Uterus (tissue), 4 donors: ENCODE results near the gene HDDC3. TPM values are rescaled to one million over a fixed set of nuclear protein-coding genes. Genes with fewer than 3 reads are reported as not detected.
"Not testable (repeated sequence)": the region's sequence is repeated elsewhere in the genome, so short reads cannot be mapped to it uniquely, and the experiment has no call there.

ENCODE experiments used
- DNase-seq, 2 donors: peaks; one replicate each; pipeline ENCODE4 v3.0.0-alpha.2; 2019 to 2020
- H3K27ac ChIP-seq, 2 donors: fragments of 200-600 bp; sonication (generic); 1 replicate in 1 of 2; 2 replicates in 1 of 2; pipeline ENCODE4 v1.5.1; 2016 to 2018
- H3K27me3 ChIP-seq, 2 donors: fragments of 200-600 bp; sonication (generic); one replicate each; pipeline ENCODE4 v1.5.1; 2018 to 2019; ENCODE audit warnings: control low read depth in 1 of 2
- H3K36me3 ChIP-seq, 2 donors: fragments of 200-600 bp; sonication (generic); one replicate each; pipeline ENCODE4 v1.5.1; 2019; ENCODE audit warnings: control low read depth in 1 of 2
- H3K4me1 ChIP-seq, 2 donors: fragments of 200-600 bp; sonication (generic); one replicate each; pipeline ENCODE4 v1.5.1; 2018 to 2019; ENCODE audit warnings: control low read depth in 1 of 2
- H3K4me3 ChIP-seq, 2 donors: fragments of 200-600 bp; sonication (generic); 1 replicate in 1 of 2; 2 replicates in 1 of 2; pipeline ENCODE4 v1.5.1; 2018 to 2019; ENCODE audit warnings: mild to moderate bottlenecking in 1 of 2
- H3K9me3 ChIP-seq, 2 donors: fragments of 200-600 bp; sonication (generic); one replicate each; pipeline ENCODE4 v1.5.1; 2019; ENCODE audit warnings: control low read depth in 1 of 2
- POLR2A ChIP-seq, 2 donors: fragments of 450-650 bp; IDR thresholded peaks; one replicate each; pipeline ENCODE4 v1.6.1; 2016; ENCODE audit warnings: antibody characterized with exemption in 2 of 2, mild to moderate bottlenecking in 1 of 2, moderate library complexity in 1 of 2
- intact Hi-C: fragments of 100-400 bp; cut with DNase I; formaldehyde crosslinking; loops from one replicate; pipeline ENCODE4 v1.15.1; 2023; ENCODE audit warnings: low total_unique reads
- total RNA-seq, 4 donors: library from RNA; depleted of rRNA in 3 of 4; stranded (reverse); fragments of >200 nt in 3 of 4; gene quantifications; one replicate each; pipeline versions ENCODE4 v1.1.0 to v1.2.4, GENCODE V29; 2014 to 2023
- TF ChIP-seq, protein P1 (sequence below), 4 experiments: fragments of 200-600 bp in 2 of 4; fragments of 450-650 bp in 2 of 4; sonication (generic) in 2 of 4; IDR thresholded peaks; one replicate each; pipeline ENCODE4 v1.5.1; 2016 to 2019; ENCODE audit warnings: antibody characterized with exemption in 4 of 4, mild to moderate bottlenecking in 2 of 4, moderate library complexity in 1 of 4
- donor health status: DM: yes; HTN: yes; CAD: no.

Gene HDDC3
- total RNA-seq, 4 donors from 2014 or later: 0.59 to 14.0 (median 7.2) TPM

- Histone ChIP-seq H3K4me3 (peak overlapping the region in 1 of 2 donors; percentile 76), H3K9me3 (no peaks in the 10 kb centered on the region), H3K27me3 (no peaks in the 10 kb centered on the region), H3K27ac (peak overlapping the region; percentile 85 to 89), H3K36me3 (no peaks in the 10 kb centered on the region), H3K4me1 (peaks cover 0 to 12% of the 10 kb centered on the region in 2 donors)
- TF ChIP-seq, protein P1, sequence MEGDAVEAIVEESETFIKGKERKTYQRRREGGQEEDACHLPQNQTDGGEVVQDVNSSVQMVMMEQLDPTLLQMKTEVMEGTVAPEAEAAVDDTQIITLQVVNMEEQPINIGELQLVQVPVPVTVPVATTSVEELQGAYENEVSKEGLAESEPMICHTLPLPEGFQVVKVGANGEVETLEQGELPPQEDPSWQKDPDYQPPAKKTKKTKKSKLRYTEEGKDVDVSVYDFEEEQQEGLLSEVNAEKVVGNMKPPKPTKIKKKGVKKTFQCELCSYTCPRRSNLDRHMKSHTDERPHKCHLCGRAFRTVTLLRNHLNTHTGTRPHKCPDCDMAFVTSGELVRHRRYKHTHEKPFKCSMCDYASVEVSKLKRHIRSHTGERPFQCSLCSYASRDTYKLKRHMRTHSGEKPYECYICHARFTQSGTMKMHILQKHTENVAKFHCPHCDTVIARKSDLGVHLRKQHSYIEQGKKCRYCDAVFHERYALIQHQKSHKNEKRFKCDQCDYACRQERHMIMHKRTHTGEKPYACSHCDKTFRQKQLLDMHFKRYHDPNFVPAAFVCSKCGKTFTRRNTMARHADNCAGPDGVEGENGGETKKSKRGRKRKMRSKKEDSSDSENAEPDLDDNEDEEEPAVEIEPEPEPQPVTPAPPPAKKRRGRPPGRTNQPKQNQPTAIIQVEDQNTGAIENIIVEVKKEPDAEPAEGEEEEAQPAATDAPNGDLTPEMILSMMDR (IDR thresholded peaks at IDR 0.05): no peak
- TF ChIP-seq POLR2A (IDR thresholded peaks at IDR 0.05): no peak
- no peak for DNase-seq
- intact Hi-C loops: no loop called here
These were observed 848 bp downstream of the HDDC3 start for GRCh38 chr15:90931575-90931827.

DNA sequence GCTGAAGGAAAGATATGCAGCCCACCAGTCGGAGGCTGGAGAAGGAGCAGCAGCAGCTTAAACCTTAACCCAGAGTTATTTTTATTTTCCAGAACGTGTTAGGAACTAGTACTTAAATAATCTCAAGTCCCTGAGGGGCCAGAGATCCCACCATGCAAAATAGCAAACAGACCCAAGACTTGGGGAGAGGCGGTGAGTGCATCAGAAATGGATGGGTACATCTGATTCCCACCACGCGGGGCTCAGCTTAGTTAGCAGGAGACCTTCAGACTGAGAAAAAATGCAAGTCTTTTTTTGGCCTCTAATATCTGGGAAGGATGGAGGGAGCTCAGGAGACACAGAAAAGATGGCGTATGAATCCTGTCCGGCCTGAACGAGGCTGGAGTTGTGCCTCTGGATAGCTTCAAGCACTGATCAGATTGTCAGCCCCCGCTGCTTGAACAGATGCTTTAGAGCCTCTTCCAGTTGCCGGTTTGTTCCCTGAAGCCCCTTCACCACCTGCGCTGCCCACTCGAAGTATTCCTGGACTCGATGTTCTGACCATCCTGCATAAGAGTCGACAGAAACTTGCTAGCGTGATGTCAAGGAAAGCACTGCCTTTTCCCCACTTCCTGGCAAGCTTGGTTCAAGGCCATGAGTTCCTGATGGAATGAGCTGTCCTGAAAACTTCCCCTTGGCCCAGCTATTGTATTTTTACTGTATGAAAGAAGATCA, 1.3 kb downstream of the HDDC3 start:
- Histone ChIP-seq H3K27ac (peak overlapping the region; percentile 85 to 89), H3K4me3 (peak overlapping the region; percentile 47 to 52), H3K36me3 (no peaks in the 10 kb centered on the region), H3K27me3 (no peaks in the 10 kb centered on the region), H3K4me1 (peaks cover 0 to 12% of the 10 kb centered on the region in 2 donors), H3K9me3 (no peaks in the 10 kb centered on the region)
- intact Hi-C loops: no loop called here
- DNase-seq: no peak
- TF ChIP-seq, protein P1 (IDR thresholded peaks at IDR 0.05): no peak
- no peak for TF ChIP-seq POLR2A (IDR thresholded peaks at IDR 0.05)

GRCh38 chr15:90929246-90930019, 2.9 kb downstream of the HDDC3 start:
- no peak for DNase-seq
- TF ChIP-seq, protein P1 (IDR thresholded peaks at IDR 0.05): no peak
- no peak for TF ChIP-seq POLR2A (IDR thresholded peaks at IDR 0.05)
- peaks cover 0 to 12% of the 10 kb centered on the region in 2 donors for H3K4me1 ChIP-seq
- no peaks in the 10 kb centered on the region for H3K9me3 ChIP-seq
- H3K36me3 ChIP-seq: no peaks in the 10 kb centered on the region
- peak overlapping the region; percentile 47 to 52 for H3K4me3 ChIP-seq
- intact Hi-C loops: no loop called here
- H3K27me3 ChIP-seq: no peaks in the 10 kb centered on the region
- H3K27ac ChIP-seq: peak overlapping the region; percentile 85 to 89

GRCh38 chr15:90928106-90928505, 4.2 kb downstream of the HDDC3 start:
- H3K27me3 ChIP-seq, H3K4me3 ChIP-seq, H3K27ac ChIP-seq, H3K36me3 ChIP-seq, intact Hi-C loops, H3K9me3 ChIP-seq, DNase-seq: not testable (repeated sequence)
- peaks cover 0 to 12% of the 10 kb centered on the region in 2 donors for H3K4me1 ChIP-seq

GRCh38 chr15:90926766-90927165, 5.6 kb downstream of the HDDC3 start:
- H3K36me3 ChIP-seq: not testable (repeated sequence)

GRCh38 chr15:90924375-90924774, 8.0 kb downstream of the HDDC3 start:
- intact Hi-C loops: no loop called here
- no peak for TF ChIP-seq POLR2A (IDR thresholded peaks at IDR 0.05)
- TF ChIP-seq, protein P1 (IDR thresholded peaks at IDR 0.05): no peak
- H3K9me3 ChIP-seq: no peaks in the 10 kb centered on the region
- no peaks in the 10 kb centered on the region for H3K27me3 ChIP-seq
- H3K4me3 ChIP-seq: no peak overlapping the region
- H3K27ac ChIP-seq: no peak overlapping the region
- no peaks in the 10 kb centered on the region for H3K36me3 ChIP-seq
- H3K4me1 ChIP-seq: no peaks in the 10 kb centered on the region
- DNase-seq: no peak

More at GRCh38 chr15:90926766-90927165, 5.6 kb downstream of the HDDC3 start:
- H3K4me1 ChIP-seq, H3K9me3 ChIP-seq, H3K27ac ChIP-seq, H3K27me3 ChIP-seq, intact Hi-C loops, H3K4me3 ChIP-seq, DNase-seq: not testable (repeated sequence)

GRCh38 chr15:90922712-90923322, 9.5 kb downstream of the HDDC3 start:
- H3K27me3 ChIP-seq, DNase-seq, H3K27ac ChIP-seq, H3K4me3 ChIP-seq, intact Hi-C loops, H3K9me3 ChIP-seq, H3K4me1 ChIP-seq, H3K36me3 ChIP-seq: not testable (repeated sequence)
